Osteoblast (primary cell): ENCODE data around the gene GFOD1. TPM values are rescaled to one million over a fixed set of nuclear protein-coding genes. Genes with fewer than 3 reads are reported as not detected.
"Not testable (repeated sequence)": the region's sequence is repeated elsewhere in the genome, so short reads cannot be mapped to it uniquely, and the experiment has no call there.

Experiments used
- DNase-seq: peaks from one replicate; pipeline ENCODE4 v3.0.0; 2011; ENCODE audit warnings: low spot score, mixed read lengths; ENCODE audit not compliant: insufficient read length; ENCODE audit errors: missing footprints
- H2AFZ ChIP-seq: 2 replicates; pipeline ENCODE4 v1.6.0; 2011; ENCODE audit warnings: mild to moderate bottlenecking, low read length
- H3K27ac ChIP-seq: 2 replicates; pipeline ENCODE4 v1.5.1; 2011; ENCODE audit warnings: mild to moderate bottlenecking, low read depth, low read length, moderate library complexity
- H3K27me3 ChIP-seq: 2 replicates; pipeline ENCODE4 v1.6.0; 2012; ENCODE audit warnings: mild to moderate bottlenecking, control low read depth, inconsistent platforms, low read length, moderate library complexity; ENCODE audit not compliant: insufficient read depth
- H3K36me3 ChIP-seq: 2 replicates; pipeline ENCODE4 v1.5.1; 2011; ENCODE audit warnings: mild to moderate bottlenecking, low read length, control low read depth, moderate library complexity; ENCODE audit not compliant: insufficient read depth
- H3K4me1 ChIP-seq: 2 replicates; pipeline ENCODE4 v1.5.1; 2011; ENCODE audit warnings: mild to moderate bottlenecking, low read length, control low read depth, moderate library complexity; ENCODE audit not compliant: insufficient read depth
- H3K4me2 ChIP-seq: 2 replicates; pipeline ENCODE4 v1.6.0; 2011; ENCODE audit warnings: mild to moderate bottlenecking, low read length; ENCODE audit not compliant: insufficient read depth
- H3K4me3 ChIP-seq: fragments of 200-600 bp; sonication (generic); 3 replicates; pipeline ENCODE4 v1.5.1; 2012; ENCODE audit warnings: mild to moderate bottlenecking, low read length, inconsistent platforms; ENCODE audit not compliant: insufficient read depth
- H3K79me2 ChIP-seq: 2 replicates; pipeline ENCODE4 v1.6.0; 2012; ENCODE audit warnings: mild to moderate bottlenecking, low read length, control low read depth, inconsistent platforms; ENCODE audit not compliant: insufficient read depth
- H3K9me3 ChIP-seq: 2 replicates; pipeline ENCODE4 v1.5.1; 2011; ENCODE audit warnings: low read depth, low read length, control low read depth
- H4K20me1 ChIP-seq: 2 replicates; pipeline ENCODE4 v1.6.0; 2012; ENCODE audit warnings: mild to moderate bottlenecking, low read length, control low read depth; ENCODE audit not compliant: insufficient read depth
- CTCF ChIP-seq: IDR thresholded peaks from 2 replicates; pipeline ENCODE4 v1.5.1; 2011; ENCODE audit warnings: mild to moderate bottlenecking, low read depth, low read length, moderate library complexity; ENCODE audit errors: extremely low read depth
- total RNA-seq: library from RNA; depleted of rRNA; stranded (reverse); fragments of >200 nt; gene quantifications from 2 replicates; pipeline ENCODE4 v1.2.3, GENCODE V29; 2012

Gene GFOD1
- total RNA-seq, 1 donor: 3.6 TPM

- H3K27ac ChIP-seq: no peak overlapping the region
- no peak overlapping the region for H3K4me3 ChIP-seq
- no peaks in the 10 kb centered on the region for H3K27me3 ChIP-seq
- DNase-seq: no peak
- TF ChIP-seq CTCF: no peak
- H4K20me1 ChIP-seq: no peaks in the 10 kb centered on the region
- no peaks in the 10 kb centered on the region for H3K4me1 ChIP-seq
- H3K9me3 ChIP-seq: no peaks in the 10 kb centered on the region
- no peak overlapping the region for H3K4me2 ChIP-seq
- no peaks in the 10 kb centered on the region for H3K79me2 ChIP-seq
- no peaks in the 10 kb centered on the region for H3K36me3 ChIP-seq
- no peak overlapping the region for H2AFZ ChIP-seq
Measured at GRCh38 chr6:13462458-13463327, 24.7 kb downstream of the GFOD1 start.

DNA sequence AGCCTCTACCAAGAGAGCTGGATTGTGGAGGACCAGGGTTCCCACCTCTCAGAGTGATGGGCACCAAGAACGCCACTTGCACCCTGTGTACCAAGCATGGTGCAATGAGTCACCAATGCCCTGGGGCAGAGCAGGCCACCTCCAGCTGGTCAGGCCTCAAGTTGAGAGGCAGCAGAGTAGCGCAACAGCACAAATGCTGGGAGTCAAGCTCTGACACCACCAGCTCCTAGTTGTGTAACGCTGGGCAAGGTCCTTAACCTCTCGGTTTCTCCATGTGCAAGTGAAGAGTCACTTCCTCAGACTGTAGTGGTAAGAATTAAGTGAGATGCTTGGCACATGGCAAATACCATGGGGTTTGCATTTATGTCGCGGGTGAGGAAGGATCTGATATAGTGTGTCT lies 25.6 kb downstream of the GFOD1 start:
- Histone ChIP-seq H3K36me3 (no peaks in the 10 kb centered on the region), H3K27ac (no peak overlapping the region), H3K79me2 (no peaks in the 10 kb centered on the region), H3K4me3 (no peak overlapping the region), H3K4me1 (no peaks in the 10 kb centered on the region), H4K20me1 (no peaks in the 10 kb centered on the region), H3K9me3 (no peaks in the 10 kb centered on the region), H3K27me3 (no peaks in the 10 kb centered on the region), H3K4me2 (no peak overlapping the region), H2AFZ (no peak overlapping the region)
- no peak for DNase-seq
- no peak for TF ChIP-seq CTCF

DNA sequence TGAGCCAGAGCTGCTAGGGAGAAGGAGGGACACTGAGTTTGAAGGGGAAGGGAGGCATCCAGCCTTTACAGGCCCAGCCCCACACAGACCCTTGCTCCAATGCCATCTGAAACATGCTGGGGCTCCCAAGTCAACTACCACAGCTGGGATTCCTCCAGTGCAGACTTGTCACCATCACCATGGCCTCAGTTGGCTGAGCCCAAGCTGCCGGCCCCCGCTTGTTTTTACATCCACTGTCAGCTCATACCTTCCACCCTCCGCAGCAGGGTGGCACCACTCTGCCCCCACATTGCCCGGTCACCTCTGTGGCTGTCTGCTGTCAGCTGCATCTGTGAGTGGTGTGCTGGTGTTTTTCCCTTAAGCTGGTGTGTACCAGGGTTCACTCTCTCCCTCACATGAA lies 26.1 kb downstream of the GFOD1 start:
- Histone ChIP-seq H3K79me2 (no peaks in the 10 kb centered on the region), H3K36me3 (no peaks in the 10 kb centered on the region), H3K4me1 (no peaks in the 10 kb centered on the region), H3K9me3 (no peaks in the 10 kb centered on the region), H3K27me3 (no peaks in the 10 kb centered on the region), H3K4me2 (no peak overlapping the region), H3K27ac (no peak overlapping the region), H2AFZ (no peak overlapping the region), H3K4me3 (no peak overlapping the region), H4K20me1 (no peaks in the 10 kb centered on the region)
- DNase-seq: no peak
- TF ChIP-seq CTCF: no peak

DNA sequence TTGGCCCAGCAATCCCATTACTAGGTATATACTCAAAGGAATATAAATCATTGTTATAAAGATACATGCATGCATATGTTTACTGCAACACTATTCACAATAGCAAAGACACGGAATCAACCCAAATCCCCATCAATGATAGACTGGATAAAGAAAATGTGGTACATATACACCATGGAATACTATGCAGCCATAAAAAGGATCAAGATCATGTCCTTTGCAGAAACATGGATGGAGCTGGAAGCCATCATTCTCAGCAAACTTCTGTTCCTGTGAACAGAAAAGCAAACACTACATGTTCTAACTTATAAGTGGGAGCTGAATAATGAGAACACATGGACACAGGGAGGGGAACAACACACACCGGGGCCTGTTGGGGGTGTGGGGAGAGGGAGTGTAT lies 27.1 kb downstream of the GFOD1 start:
- H4K20me1 ChIP-seq, H3K27me3 ChIP-seq, H3K36me3 ChIP-seq, H3K27ac ChIP-seq, H3K4me1 ChIP-seq, H3K79me2 ChIP-seq, H3K4me3 ChIP-seq, H3K9me3 ChIP-seq, H3K4me2 ChIP-seq, DNase-seq, H2AFZ ChIP-seq: not testable (repeated sequence)
